Stimulated activated naive CD8-positive, alpha-beta T cell treated with anti-CD3 and anti-CD28 coated beads, Interleukin-15, amount 100 ng/mL, for 72 hours (primary cell): ENCODE measurements around the gene POLR1G.
"Not testable (repeated sequence)": the region's sequence is repeated elsewhere in the genome, so short reads cannot be mapped to it uniquely, and the experiment has no call there.

Experiments
- ATAC-seq: fragments of 150-1000 bp; cut with Tn5 transposase; 2 replicates; pipeline ENCODE4 v1.10.0; 2021; ENCODE audit warnings: mild to moderate bottlenecking, moderate library complexity
- DNase-seq, 2 donors: peaks; one replicate each; pipeline ENCODE4 v3.0.0; 2021 to 2022
- H3K27ac Mint-ChIP-seq, 2 donors: one replicate each; pipeline ENCODE4 v1.8.0; 2022; ENCODE audit warnings: mild to moderate bottlenecking in 2 of 2, mixed read lengths in 2 of 2, moderate library complexity in 2 of 2
- H3K27me3 Mint-ChIP-seq: one replicate; pipeline ENCODE4 v1.8.0; 2022; ENCODE audit warnings: mixed read lengths
- H3K4me1 Mint-ChIP-seq: one replicate; pipeline ENCODE4 v1.8.0; 2022; ENCODE audit warnings: mild to moderate bottlenecking, mixed read lengths
- H3K4me3 Mint-ChIP-seq, 2 donors: one replicate each; pipeline ENCODE4 v1.8.0; 2022; ENCODE audit warnings: mild to moderate bottlenecking in 2 of 2, mixed read lengths in 2 of 2, moderate library complexity in 1 of 2
- H3K9me3 Mint-ChIP-seq, 2 donors: one replicate each; pipeline ENCODE4 v1.8.0; 2022; ENCODE audit warnings: mixed read lengths in 2 of 2

Gene POLR1G

GRCh38 chr19:45424191-45425058 is 18.0 kb downstream of the POLR1G start:
- peak; percentile 72 for ATAC-seq
- Mint-ChIP-seq H3K9me3 (no peaks in the 10 kb centered on the region), H3K27me3 (peaks cover 11% of the 10 kb centered on the region), H3K4me3 (peak overlapping the region; percentile 92 to 97), H3K27ac (peak overlapping the region; percentile 92 to 93), H3K4me1 (peaks cover 72% of the 10 kb centered on the region)
- peak in 1 of 2 donors; percentile 55 for DNase-seq

DNA sequence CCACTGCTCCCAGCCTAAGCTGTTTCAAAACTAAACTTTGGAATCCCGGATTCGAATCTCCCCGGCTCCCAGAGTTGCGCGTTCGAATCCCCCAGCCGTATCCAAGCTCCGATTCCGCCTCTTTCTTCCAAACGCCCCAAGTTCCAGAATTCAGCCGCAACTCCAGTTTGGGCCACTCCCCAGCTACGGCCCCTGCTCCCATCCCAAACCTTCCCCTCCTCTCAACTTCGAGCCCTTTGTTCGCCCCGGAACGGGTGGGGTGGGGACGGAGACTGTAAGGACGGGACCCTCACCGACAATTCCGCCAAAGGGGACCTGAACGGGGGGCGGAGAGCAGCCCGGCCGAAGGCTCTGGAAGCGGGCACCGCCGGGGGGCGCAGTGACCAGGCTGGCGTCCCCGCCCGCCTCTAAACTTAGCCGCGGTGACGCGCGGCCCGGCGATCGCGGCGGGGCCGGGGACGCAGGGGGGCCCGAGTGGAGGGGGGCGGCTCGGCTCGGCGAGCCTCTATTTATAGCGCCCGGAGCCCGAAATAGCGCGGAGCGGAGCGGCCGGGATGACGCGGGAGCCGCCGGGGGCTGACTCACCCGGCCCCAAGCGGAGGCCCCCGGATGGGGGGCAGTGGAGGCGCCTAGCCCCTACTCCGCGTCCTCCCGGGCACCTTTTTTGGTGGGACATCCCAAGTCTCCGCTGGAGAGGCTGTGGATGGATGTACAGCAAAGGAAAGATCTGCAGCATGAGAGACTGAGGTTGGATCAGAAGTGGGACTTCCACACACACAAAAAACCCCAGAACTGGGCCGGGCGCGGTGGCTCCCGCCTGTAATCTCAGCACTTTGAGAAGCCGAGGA is 22.2 kb downstream of the POLR1G start:
- H3K9me3 Mint-ChIP-seq, result no peaks in the 10 kb centered on the region
- H3K27me3 Mint-ChIP-seq, result peaks cover 11% of the 10 kb centered on the region
- H3K4me1 Mint-ChIP-seq, result peaks cover 32% of the 10 kb centered on the region
- DNase-seq (no peak), ATAC-seq (no peak)
- peak overlapping the region; percentile 85 to 92 for H3K4me3 Mint-ChIP-seq
- H3K27ac Mint-ChIP-seq, result no peak overlapping the region

GRCh38 chr19:45429896-45430295 is 23.5 kb downstream of the POLR1G start:
- not testable (repeated sequence) for DNase-seq, H3K4me3 Mint-ChIP-seq, ATAC-seq, H3K27ac Mint-ChIP-seq, H3K9me3 Mint-ChIP-seq
- Mint-ChIP-seq H3K27me3 (peaks cover 11% of the 10 kb centered on the region), H3K4me1 (peaks cover 19% of the 10 kb centered on the region)

GRCh38 chr19:45431008-45431407 is 24.6 kb downstream of the POLR1G start:
- ATAC-seq, H3K27ac Mint-ChIP-seq, H3K4me3 Mint-ChIP-seq: not testable (repeated sequence)

DNA sequence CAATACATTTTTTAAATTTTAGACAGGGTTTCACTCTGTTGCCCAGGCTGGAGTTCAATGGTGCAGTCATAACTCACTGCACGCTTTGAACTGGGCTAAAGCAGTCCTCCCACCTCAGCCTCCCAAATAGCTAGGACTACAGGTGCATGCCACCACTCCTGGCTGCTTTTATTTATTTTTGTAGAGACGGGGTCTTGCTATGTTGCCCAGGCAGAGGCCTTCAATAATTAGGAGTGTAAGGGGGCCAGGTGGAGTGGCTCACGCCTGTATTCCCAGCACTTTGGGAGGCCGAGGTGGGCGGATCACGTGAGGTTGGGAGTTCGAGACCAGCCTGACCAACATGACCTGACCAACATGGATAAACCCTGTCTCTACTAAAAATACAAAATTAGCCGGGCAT is 26.1 kb downstream of the POLR1G start:
- not testable (repeated sequence) for H3K9me3 Mint-ChIP-seq, ATAC-seq, DNase-seq, H3K27ac Mint-ChIP-seq, H3K4me3 Mint-ChIP-seq, H3K4me1 Mint-ChIP-seq
- peaks cover 11% of the 10 kb centered on the region for H3K27me3 Mint-ChIP-seq

More at GRCh38 chr19:45431008-45431407, 24.6 kb downstream of the POLR1G start:
- DNase-seq, H3K9me3 Mint-ChIP-seq: not testable (repeated sequence)
- Mint-ChIP-seq H3K27me3 (peaks cover 11% of the 10 kb centered on the region), H3K4me1 (peaks cover 19% of the 10 kb centered on the region)

- H3K9me3 Mint-ChIP-seq, result no peaks in the 10 kb centered on the region
- H3K4me3 Mint-ChIP-seq, result no peak overlapping the region
- H3K4me1 Mint-ChIP-seq, result peaks cover 17% of the 10 kb centered on the region
- peak overlapping the region in 1 of 2 donors; percentile 62 for H3K27ac Mint-ChIP-seq
- no peaks in the 10 kb centered on the region for H3K27me3 Mint-ChIP-seq
- ATAC-seq, result no peak
- no peak for DNase-seq
These were observed 30.9 kb downstream of the POLR1G start for GRCh38 chr19:45437328-45437727.

DNA sequence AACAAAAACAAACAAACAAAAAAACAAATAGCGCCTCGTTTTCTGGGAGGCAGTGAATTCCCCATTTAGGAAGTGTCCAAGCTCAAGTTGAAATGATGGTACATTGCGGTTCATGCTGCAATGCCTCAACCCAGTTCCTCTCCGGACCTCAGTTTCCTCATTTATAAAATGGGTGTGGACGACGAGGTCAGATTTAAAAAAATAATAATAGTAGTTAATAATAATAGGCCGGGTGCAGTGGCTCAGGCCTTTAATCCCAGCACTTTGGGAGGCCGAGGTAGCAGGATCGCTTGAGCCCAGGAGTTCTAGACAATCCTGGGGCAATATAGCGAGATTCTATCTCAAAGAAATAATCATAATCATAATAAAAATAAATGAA is 32.7 kb downstream of the POLR1G start:
- Mint-ChIP-seq H3K9me3 (no peaks in the 10 kb centered on the region), H3K4me3 (peak overlapping the region; percentile 63 to 80), H3K27me3 (no peaks in the 10 kb centered on the region), H3K4me1 (peaks cover 36% of the 10 kb centered on the region), H3K27ac (no peak overlapping the region)
- ATAC-seq, result no peak
- DNase-seq, result no peak

GRCh38 chr19:45439569-45440258 is 33.3 kb downstream of the POLR1G start:
- DNase-seq (peak; percentile 85 to 90), ATAC-seq (peak; percentile 82)
- Mint-ChIP-seq H3K9me3 (no peaks in the 10 kb centered on the region), H3K27me3 (no peaks in the 10 kb centered on the region), H3K4me1 (peaks cover 41% of the 10 kb centered on the region), H3K4me3 (peak overlapping the region; percentile 70 to 80), H3K27ac (peak overlapping the region; percentile 70 to 82)

- H3K27me3 Mint-ChIP-seq, result no peaks in the 10 kb centered on the region
- no peaks in the 10 kb centered on the region for H3K9me3 Mint-ChIP-seq
- DNase-seq, result no peak
- peak overlapping the region; percentile 70 to 80 for H3K4me3 Mint-ChIP-seq
- no peak for ATAC-seq
- peaks cover 43% of the 10 kb centered on the region for H3K4me1 Mint-ChIP-seq
- H3K27ac Mint-ChIP-seq, result peak overlapping the region; percentile 44 to 70
These were observed 33.8 kb downstream of the POLR1G start for GRCh38 chr19:45440259-45440638.

DNA sequence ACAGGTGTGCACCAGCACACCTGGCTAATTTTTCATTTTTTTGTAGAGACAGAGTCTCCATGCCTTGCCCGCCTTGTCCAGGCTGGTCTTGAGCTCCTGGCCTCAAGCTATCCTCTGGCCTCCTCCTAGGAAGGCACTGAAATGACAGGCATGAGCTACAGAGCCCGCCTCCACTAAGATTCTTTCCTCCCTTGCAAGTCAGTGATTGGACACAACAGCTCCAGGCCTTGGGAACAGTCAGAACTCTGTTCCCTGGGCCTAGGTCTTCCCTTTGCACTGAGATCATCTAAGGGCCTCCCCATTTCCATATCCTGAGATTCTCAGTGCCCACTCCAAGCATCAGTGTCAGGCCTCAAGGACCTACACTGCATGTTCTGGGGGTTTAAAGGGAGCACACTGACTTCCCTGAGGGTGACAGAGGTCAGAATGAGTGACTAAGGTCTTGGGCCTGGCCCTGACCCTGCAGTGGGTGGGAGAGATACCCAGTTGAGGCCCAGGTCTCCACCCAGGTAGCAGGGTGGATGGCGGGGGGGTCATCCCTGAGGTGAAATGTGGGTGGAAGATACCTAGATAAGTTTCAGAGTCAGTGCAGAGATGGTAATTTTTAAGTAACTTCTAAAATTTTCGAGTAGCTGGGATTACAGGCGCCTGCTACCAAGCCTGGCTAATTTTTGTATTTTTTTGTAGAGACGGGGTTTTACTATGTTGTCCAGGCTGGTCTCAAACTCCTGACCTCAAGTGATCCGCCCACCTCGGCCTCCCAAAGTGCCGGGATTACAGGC is 34.6 kb downstream of the POLR1G start:
- Mint-ChIP-seq H3K4me3 (peak overlapping the region; percentile 70 to 80), H3K4me1 (peaks cover 43% of the 10 kb centered on the region), H3K27ac (no peak overlapping the region), H3K9me3 (no peaks in the 10 kb centered on the region), H3K27me3 (no peaks in the 10 kb centered on the region)
- ATAC-seq (no peak), DNase-seq (no peak)

DNA sequence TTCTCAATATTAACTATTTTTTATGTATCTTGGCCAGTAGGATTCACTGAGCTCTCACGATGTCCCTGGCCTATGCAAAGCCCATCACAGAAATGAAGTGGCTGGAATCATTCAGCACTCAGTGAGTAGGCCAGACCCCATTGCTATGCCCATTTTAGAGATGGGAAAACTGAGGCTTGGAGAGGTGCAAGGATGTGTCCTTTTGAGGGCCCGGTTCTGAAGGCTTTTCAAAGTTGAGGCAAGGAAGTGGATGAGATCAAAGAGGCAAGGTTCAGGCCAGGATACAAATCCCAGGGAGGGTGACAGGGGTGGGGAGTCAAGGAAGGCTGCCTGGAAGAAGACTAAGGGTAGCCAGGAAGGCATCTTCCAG is 35.9 kb downstream of the POLR1G start:
- peaks cover 43% of the 10 kb centered on the region for H3K4me1 Mint-ChIP-seq
- ATAC-seq, result no peak
- H3K9me3 Mint-ChIP-seq, result no peaks in the 10 kb centered on the region
- H3K4me3 Mint-ChIP-seq, result peak overlapping the region; percentile 52 to 90
- peak overlapping the region in 1 of 2 donors; percentile 70 for H3K27ac Mint-ChIP-seq
- no peaks in the 10 kb centered on the region for H3K27me3 Mint-ChIP-seq
- DNase-seq, result no peak

GRCh38 chr19:45442778-45443461 is 36.5 kb downstream of the POLR1G start:
- no peak for ATAC-seq
- peak overlapping the region; percentile 89 to 90 for H3K4me3 Mint-ChIP-seq
- peak in 1 of 2 donors; percentile 40 for DNase-seq
- H3K9me3 Mint-ChIP-seq, result no peaks in the 10 kb centered on the region
- H3K4me1 Mint-ChIP-seq, result peaks cover 43% of the 10 kb centered on the region
- peak overlapping the region in 1 of 2 donors; percentile 35 for H3K27ac Mint-ChIP-seq
- H3K27me3 Mint-ChIP-seq, result no peaks in the 10 kb centered on the region

GRCh38 chr19:45443462-45444317 is 37.2 kb downstream of the POLR1G start:
- ATAC-seq (peak; percentile 27), DNase-seq (peak in 1 of 2 donors; percentile 55)
- peaks cover 43% of the 10 kb centered on the region for H3K4me1 Mint-ChIP-seq
- peak overlapping the region; percentile 89 to 90 for H3K4me3 Mint-ChIP-seq
- H3K27ac Mint-ChIP-seq, result peak overlapping the region; percentile 60 to 92
- H3K27me3 Mint-ChIP-seq, result no peaks in the 10 kb centered on the region
- no peaks in the 10 kb centered on the region for H3K9me3 Mint-ChIP-seq
